GM13977 (cell line): ENCODE results near the gene HDAC10.

Experiments
- DNase-seq: peaks from one replicate; pipeline ENCODE4 v3.0.0; 2012; ENCODE audit warnings: low spot score
- in situ Hi-C: fragments of 300-500 bp; cut with MboI; formaldehyde crosslinking; loops from one replicate; pipeline ENCODE4 v1.12.0; 2022; ENCODE audit warnings: low sequenced_read_pairs, low pct_unique_long_range_greater_than_20kb, mixed read lengths, inconsistent platforms; ENCODE audit not compliant: unreplicated experiment
- TF ChIP-seq, protein P1 (sequence below): IDR thresholded peaks from 2 replicates; pipeline ENCODE4 v1.5.1; 2012; ENCODE audit warnings: mild to moderate bottlenecking, control low read depth; ENCODE audit not compliant: insufficient read depth; ENCODE audit errors: extremely low read depth, missing control alignments

Gene HDAC10

DNA sequence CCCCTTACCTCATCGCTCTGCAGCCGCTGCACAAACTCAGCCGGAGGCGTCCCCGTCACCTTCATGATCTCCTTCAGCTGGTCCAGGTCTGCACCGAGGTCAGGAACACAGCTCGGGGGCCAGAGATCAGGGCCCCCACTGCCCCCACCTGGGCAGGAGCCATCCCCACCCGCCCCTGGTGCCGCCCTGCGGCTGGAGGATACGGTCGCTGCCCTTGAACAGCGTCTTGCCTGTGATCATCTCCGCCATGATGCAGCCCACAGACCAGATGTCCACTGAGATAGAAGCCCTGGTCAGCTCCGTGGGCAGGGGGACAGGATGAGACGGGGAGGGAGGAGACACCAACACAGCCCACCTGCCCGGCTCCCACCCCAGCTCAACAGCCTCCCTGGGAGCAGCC, 4.5 kb upstream of the HDAC10 start:
- DNase-seq = no peak
- in situ Hi-C loops = loop anchor here (10.0 kb wide), 1 partner anchor 239 kb away; no protein-coding TSS in a partner anchor

DNA sequence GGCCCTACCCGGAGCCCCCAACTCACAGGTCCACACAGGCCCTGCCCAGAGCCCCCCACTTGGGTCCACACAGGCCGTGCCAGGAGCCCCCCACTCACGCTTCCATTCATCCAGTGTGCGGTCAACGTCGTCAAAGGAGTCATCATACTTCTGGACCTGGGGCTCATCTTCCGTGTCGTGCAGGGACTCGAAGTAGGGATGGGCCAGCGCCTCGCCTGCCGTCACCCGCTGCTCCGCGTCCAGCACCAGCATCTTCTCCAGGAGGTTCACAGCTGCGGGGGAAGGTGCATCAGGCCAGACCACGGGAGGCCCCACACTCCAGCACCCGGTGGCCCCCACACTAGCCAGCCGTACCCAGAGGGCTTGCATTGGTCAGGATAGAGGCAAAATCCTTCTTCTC, 4.0 kb upstream of the HDAC10 start:
- in situ Hi-C loops = loop anchor here (10.0 kb wide), 1 partner anchor 240 kb away; no protein-coding TSS in a partner anchor
- no peak for DNase-seq
- TF ChIP-seq, protein P1, sequence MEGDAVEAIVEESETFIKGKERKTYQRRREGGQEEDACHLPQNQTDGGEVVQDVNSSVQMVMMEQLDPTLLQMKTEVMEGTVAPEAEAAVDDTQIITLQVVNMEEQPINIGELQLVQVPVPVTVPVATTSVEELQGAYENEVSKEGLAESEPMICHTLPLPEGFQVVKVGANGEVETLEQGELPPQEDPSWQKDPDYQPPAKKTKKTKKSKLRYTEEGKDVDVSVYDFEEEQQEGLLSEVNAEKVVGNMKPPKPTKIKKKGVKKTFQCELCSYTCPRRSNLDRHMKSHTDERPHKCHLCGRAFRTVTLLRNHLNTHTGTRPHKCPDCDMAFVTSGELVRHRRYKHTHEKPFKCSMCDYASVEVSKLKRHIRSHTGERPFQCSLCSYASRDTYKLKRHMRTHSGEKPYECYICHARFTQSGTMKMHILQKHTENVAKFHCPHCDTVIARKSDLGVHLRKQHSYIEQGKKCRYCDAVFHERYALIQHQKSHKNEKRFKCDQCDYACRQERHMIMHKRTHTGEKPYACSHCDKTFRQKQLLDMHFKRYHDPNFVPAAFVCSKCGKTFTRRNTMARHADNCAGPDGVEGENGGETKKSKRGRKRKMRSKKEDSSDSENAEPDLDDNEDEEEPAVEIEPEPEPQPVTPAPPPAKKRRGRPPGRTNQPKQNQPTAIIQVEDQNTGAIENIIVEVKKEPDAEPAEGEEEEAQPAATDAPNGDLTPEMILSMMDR = no peak

More for the DNA sequence above, 4.5 kb upstream of the HDAC10 start:
- TF ChIP-seq, protein P1 = no peak

DNA sequence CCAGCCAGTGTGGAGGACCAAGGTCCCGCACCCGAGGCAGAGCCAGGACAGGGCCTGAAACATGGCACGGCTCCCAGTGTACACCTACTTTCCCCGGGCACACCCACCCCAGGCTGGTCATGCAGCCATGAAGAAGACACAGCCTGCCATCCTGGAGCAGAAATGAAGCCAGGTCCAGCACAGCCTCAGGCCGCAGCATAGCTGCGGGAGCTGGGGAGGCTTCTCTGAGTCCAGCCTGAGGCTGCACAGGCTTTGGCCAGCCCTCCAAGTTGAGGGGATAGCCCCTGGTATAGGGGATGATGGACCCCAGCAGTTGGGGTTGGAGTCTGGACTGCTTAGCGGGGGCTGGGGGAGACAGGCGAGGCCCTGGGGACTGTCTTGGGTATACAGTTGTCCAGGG, 2.9 kb upstream of the HDAC10 start:
- DNase-seq = no peak
- in situ Hi-C loops = loop anchor here (10.0 kb wide), 1 partner anchor 241 kb away; no protein-coding TSS in a partner anchor
- TF ChIP-seq, protein P1 = no peak

DNA sequence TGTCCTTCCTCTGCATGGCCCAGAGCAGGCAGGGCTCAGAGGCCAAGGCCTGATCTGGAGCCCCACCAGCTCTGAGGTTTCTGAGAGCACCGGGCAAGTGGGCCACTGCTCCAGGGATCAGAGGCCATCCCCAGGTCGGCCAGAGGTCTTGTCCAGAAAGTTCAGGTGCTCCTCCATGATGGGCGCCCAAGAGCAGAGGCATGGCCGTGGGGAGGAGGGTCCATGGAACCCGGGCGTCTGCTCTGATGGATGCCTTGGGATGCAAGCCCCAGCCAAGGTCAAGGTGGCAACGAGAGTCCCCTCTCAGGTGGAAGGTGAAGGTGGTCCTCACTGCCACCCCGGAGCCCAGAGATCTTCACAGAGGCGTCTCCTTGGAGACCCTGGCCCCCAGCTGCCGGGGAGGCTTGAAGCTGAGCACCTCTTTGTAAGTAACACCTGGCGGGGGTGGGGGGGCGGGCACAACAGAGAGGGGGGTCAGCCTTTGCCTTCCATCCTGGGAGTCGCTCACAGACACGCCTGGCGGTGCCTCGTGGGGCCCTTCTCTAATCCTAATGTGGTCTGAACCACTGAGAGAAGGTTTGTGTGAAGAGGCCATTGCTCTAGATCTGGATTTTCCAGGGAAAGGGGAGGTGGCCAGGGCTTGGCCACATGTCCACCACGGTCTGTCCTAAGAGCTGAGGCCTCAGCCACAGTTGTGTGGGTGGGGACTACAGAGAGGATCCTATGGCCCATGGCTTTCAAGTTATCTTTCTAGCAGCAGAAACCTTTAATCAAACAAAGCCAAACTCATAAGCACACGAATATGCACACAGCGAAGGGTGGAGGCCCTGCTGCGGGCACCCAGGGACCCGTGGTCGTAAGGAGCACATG, 2.2 kb upstream of the HDAC10 start:
- TF ChIP-seq, protein P1 = no peak
- no peak for DNase-seq
- in situ Hi-C loops = loop anchor here (10.0 kb wide), 1 partner anchor 242 kb away; no protein-coding TSS in a partner anchor

DNA sequence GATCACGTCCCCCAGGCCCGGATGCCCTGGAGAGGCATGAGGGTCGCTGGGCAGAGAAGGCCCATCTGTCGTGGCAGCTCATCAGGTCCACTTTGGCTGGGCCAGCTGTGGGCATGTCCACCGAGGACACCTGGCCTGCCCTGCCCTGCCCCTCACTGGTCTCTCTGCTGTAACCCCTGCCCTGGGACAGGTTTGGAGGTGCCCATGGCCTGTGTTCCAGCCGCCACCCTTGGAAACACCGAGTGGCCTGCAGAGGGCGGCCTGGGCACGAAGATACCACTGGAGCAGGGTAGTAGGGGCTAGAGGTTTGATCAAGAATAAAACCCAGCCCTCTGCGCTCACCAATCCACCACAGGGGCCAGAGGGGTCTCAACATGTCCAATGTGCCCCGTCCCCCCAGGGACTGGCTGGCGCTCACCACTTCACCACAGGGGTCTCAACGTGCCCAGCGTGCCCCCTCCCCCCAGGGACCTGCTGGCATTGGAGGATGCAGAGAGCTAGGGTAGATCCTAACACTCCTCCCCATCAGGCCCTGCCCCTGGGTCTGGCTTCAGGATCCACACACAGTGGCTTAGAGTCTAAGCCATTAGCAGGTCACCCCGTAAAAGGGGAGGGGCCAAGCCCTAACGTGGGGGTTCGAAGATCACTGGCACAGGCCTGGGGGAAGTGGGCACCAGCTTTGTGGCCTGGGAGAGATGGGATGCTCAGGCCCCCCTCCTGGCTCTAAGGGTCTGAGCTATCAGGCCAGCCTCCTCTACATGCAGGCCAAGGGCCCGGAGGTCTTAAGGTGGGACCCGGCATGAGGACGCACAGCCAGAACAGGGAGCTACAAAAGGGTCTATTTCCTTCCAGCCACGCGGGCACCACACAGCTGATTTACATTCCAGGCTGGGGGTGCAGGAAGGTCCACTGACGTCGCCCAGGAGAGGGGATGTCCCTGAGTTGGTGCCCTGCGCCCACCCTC, 1.3 kb upstream of the HDAC10 start:
- TF ChIP-seq, protein P1 = peak; percentile 90
- peak; percentile 81 for DNase-seq
- in situ Hi-C loops = loop anchor here (10.0 kb wide), 1 partner anchor 242 kb away; no protein-coding TSS in a partner anchor

DNA sequence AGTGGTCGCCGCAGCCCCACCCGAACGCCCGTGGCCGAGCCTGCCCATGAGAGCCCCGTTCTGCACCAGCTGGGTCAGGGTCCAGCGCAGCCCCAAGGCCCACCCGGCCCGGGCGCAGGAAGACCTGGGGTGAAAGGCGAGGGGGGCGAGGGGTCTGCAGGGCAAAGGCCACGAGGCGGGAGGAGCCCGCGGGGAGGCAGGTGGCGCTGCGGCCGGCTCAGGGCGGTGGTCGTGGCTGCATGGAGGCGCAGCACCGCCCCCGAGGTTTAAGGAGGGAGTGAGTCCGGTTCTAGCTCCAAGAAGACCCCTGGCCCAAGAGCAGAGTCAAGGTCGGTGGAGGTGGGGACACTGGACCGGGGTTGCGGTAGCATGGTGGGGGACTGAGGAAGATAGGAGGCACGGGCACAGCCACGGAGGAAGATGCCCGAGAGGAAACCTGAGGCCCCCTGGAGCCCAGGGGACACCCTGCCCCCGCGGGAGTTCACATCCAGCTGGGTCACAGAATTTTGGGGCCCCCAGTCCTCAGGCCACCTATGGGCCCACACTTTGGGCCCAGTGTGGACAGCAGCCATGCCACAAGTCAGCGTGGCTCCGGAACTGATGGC, 514 bp upstream of the HDAC10 start:
- no peak for DNase-seq
- in situ Hi-C loops = loop anchor here (10.0 kb wide), 1 partner anchor 243 kb away; no protein-coding TSS in a partner anchor
- TF ChIP-seq, protein P1 = no peak
